ENCODE results near the gene CCDC12. TPM values are rescaled to one million over a fixed set of nuclear protein-coding genes. Genes with fewer than 3 reads are reported as not detected.

CCDC12 gene
- total RNA-seq, 1 donor from 2014 or later: 60.3 TPM

DNA sequence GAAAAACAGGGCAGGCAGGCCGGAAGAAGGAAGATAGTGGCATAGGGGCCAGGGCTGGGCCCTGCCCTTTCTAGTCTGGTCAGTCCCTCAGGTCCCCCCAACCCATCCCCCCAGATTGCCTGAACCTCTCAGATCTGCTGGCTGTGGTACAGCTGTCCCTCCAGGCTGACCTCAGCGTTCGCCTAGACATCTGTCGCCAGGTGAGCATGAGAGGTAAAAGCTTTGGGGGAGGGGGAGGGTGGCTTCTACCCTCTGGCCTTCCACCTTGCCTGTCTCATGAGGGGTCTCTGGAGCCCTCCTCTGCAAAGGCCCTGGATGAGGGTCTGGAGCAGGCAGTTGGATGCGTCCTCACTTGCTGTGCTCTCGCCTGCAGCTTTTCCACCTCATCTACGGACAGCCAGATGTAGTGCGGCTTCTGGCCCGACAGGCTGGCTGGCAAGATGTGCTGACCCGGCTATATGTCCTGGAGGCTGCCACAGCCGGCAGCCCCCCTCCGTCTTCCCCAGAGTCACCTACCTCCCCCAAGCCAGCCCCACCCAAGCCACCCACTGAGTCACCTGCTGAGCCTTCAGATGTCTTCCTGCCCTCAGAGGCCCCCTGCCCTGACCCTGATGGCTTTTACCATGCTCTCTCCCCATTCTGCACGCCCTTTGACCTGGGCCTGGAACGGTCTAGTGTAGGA is 23.1 kb upstream of the CCDC12 start:
- TF ChIP-seq, protein P1, sequence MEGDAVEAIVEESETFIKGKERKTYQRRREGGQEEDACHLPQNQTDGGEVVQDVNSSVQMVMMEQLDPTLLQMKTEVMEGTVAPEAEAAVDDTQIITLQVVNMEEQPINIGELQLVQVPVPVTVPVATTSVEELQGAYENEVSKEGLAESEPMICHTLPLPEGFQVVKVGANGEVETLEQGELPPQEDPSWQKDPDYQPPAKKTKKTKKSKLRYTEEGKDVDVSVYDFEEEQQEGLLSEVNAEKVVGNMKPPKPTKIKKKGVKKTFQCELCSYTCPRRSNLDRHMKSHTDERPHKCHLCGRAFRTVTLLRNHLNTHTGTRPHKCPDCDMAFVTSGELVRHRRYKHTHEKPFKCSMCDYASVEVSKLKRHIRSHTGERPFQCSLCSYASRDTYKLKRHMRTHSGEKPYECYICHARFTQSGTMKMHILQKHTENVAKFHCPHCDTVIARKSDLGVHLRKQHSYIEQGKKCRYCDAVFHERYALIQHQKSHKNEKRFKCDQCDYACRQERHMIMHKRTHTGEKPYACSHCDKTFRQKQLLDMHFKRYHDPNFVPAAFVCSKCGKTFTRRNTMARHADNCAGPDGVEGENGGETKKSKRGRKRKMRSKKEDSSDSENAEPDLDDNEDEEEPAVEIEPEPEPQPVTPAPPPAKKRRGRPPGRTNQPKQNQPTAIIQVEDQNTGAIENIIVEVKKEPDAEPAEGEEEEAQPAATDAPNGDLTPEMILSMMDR (conservative IDR thresholded peaks at IDR 0.05; ENCODE audit: low read depth, low read length): no peak

DNA sequence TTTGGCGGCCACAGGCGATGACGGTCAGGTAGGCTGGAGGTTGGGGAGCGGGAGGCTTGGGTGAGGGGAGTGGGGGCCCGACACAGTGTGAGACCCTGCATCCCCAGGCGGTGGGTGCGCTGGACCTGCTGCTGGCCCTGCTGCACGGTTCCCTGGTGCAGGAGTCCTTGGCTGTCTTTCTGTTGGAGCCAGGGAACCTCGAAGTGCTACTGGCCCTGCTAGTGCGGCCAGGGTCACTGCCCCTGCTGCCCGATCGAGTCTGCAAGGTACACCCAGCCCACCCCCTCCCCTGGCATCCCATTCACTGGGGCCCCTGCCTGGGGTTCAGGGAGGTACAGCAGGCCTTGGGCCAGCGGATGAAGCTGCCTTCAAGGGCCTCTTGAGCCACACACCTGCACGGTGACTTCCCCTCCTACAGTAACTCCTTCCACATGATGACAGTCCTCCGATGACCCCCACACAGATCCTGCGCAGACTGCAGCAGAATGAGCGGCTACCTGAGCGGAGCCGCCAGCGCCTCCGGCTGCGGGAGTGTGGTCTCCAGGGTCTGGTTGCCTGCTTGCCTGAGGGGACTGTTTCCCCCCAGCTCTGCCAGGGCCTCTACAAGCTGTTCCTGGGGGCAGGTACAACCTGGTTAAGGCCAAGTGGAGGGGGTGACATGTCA is 22.4 kb upstream of the CCDC12 start:
- no peak for DNase-seq (ENCODE audit: low read depth)
- TF ChIP-seq, protein P1 (conservative IDR thresholded peaks at IDR 0.05; ENCODE audit: low read depth, low read length): no peak
- no peak overlapping the region for H3K4me3 ChIP-seq (ENCODE audit: low read depth, low read length)

More for the DNA sequence above, 23.1 kb upstream of the CCDC12 start:
- H3K4me3 ChIP-seq (ENCODE audit: low read depth, low read length): no peak overlapping the region
- no peak for DNase-seq (ENCODE audit: low read depth)

DNA sequence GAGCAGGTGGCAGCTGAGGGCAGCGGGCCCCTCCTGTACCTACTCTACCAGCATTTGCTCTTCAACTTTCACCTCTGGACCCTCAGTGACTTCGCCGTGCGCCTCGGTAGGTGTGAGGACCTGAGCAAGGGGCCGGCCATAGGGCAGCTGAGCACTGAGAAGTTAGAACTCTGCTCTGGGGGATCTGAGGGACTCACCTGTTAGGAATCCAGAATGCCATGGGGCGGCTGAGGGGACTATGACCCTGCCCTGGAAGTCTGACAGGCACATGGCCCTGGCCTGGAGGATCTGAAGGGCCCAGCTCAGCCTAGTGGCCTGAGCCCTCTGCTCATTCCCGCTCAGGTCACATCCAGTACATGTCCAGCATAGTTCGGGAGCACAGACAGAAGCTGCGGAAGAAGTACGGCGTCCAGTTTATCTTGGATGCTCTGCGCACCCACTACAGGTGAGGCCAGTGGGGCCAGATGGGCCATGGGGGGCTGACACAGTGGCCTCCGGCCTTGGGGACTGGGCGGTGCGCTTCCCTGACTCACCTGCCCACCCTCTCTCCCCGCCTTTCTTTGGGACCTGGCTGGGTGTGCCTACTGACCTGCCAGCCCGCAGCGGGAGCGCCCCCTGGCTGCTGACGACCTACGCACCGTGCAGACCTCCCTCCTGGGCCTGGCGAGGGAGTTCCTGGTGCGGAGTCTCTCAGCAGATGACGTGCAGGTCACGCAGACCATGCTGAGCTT is 21.7 kb upstream of the CCDC12 start:
- TF ChIP-seq, protein P1 (conservative IDR thresholded peaks at IDR 0.05; ENCODE audit: low read depth, low read length): peak; percentile 85
- DNase-seq (ENCODE audit: low read depth): no peak
- no peak overlapping the region for H3K4me3 ChIP-seq (ENCODE audit: low read depth, low read length)

DNA sequence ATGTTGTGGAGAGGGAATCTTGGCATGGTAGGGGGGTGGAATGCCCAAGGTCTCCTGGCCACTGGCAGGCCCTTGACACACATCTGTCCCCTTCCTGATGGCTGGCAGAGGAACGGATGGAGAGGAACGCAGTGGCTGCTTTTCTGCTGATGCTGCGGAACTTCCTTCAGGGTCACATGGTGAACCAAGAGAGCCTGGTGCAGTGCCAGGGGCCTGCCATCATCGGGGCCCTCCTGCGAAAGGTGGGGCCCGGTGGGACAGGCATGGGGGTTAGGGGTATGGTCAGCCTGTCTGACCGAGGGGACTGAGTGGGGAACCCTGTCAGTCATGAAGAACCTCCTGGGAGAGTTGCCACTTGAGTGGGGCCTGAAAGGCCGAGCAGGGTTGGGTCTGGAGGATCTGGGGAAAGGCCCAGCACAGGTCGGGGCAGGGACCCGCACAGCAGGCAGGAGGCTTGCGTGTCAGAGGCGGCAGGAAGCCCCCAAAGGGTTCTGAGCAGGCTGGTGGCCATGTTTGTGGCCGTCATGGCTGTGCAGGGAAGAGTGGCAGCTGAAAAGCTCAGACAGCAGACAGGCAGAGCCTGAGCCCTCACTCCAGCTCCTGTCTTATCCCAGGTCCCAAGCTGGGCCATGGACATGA is 21.0 kb upstream of the CCDC12 start:
- TF ChIP-seq, protein P1 (conservative IDR thresholded peaks at IDR 0.05; ENCODE audit: low read depth, low read length): no peak
- no peak for DNase-seq (ENCODE audit: low read depth)
- H3K4me3 ChIP-seq (ENCODE audit: low read depth, low read length): no peak overlapping the region

DNA sequence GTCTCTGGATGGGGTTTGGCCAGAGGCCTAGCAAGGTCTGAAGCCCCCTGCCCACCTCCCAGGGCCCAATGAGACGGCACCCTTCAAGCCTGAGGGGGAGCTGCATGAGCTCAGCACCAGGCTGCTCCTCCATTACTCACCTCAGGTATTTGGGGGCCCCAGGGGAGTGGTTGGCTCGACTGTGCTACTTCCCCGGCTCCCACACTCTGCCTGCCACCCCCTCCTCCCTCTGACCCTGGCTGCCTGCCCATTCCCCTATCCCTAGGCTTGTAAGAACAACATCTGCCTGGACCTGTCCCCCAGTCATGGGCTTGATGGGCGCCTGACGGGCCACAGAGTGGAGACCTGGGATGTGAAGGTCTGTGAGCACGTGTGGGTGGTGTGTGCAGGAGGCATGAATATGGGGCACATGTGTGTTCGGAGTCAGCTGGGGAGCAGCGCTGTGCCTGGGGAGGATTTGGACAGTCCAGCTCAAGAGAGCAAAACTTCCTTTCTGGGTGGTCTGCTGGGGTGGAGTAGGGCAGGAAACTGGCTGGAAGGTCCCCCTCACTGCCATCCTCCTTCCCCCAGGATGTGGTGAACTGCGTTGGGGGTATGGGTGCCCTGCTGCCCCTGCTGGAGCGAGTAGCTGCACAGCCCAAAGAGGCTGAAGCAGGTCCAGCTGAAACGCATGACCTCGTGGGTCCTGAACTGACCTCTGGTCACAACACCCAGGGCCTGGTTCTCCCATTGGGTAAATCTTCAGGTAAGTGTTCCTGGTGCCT is 20.3 kb upstream of the CCDC12 start:
- no peak overlapping the region for H3K4me3 ChIP-seq (ENCODE audit: low read depth, low read length)
- TF ChIP-seq, protein P1 (conservative IDR thresholded peaks at IDR 0.05; ENCODE audit: low read depth, low read length): no peak
- no peak for DNase-seq (ENCODE audit: low read depth)

DNA sequence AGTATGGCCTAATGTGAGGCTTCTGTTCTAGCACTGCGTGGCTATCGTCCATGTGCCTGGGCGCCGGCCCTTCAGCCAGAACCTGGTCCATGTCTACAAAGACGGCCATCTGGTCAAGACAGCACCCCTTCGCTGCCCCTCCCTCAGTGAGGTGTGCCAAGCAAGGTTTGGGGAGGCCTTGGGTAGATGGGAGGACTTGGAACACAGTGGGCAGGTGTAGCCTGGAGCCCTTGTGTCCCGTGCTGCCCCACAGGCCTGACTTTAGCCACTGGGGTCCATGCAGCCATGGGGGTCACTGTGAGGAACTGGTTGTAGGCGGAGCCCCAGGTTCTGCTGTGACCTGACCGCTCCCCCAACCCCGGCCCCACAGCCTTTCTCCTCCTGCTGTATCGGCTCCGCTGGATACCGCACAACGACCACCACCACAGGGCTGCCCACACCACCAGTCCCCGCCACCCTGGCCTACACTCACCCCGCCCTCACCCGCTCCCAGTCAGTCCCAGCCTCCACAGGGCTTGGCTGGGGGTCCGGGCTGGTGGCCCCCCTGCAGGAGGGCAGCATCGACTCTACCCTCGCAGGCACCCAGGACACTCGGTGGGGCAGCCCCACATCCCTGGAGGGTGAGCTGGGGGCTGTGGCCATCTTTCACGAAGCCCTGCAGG is 19.5 kb upstream of the CCDC12 start:
- H3K4me3 ChIP-seq (ENCODE audit: low read depth, low read length): no peak overlapping the region
- DNase-seq (ENCODE audit: low read depth): no peak
- TF ChIP-seq, protein P1 (conservative IDR thresholded peaks at IDR 0.05; ENCODE audit: low read depth, low read length): no peak
